Hepatocyte (in vitro differentiated cells): ENCODE results near the gene NOS3.

Experiments
- CTCF ChIP-seq: fragments of 200-600 bp; sonication (generic); IDR thresholded peaks from 2 replicates; pipeline ENCODE4 v1.5.1; 2016; ENCODE audit warnings: antibody characterized with exemption, mild to moderate bottlenecking; ENCODE audit not compliant: poor library complexity
- EZH2 ChIP-seq: fragments of 200-600 bp; sonication (generic); IDR thresholded peaks from 2 replicates; pipeline ENCODE4 v1.6.1; 2016; ENCODE audit warnings: antibody characterized with exemption, mild to moderate bottlenecking, borderline replicate concordance
- EZH2phosphoT487 ChIP-seq: fragments of 200-600 bp; sonication (generic); IDR thresholded peaks from one replicate; pipeline ENCODE4 v1.6.1; 2018; ENCODE audit warnings: antibody characterized with exemption, mild to moderate bottlenecking, low read depth, moderate library complexity; ENCODE audit not compliant: unreplicated experiment, severe bottlenecking

- TF ChIP-seq CTCF (no peak), EZH2 (no peak), EZH2phosphoT487 (no peak)
Measured at GRCh38 chr7:151046603-151047573, 56.1 kb downstream of the NOS3 start.
